PC-3 (cell line): Measurements from ENCODE around the gene FXYD5. TPM values are rescaled to one million over a fixed set of nuclear protein-coding genes. Genes with fewer than 3 reads are reported as not detected.

ENCODE experiments used
- ATAC-seq: fragments of 200-7000 bp; cut with Tn5 transposase; 2 replicates; pipeline ENCODE4 v1.9.1; 2020; ENCODE audit warnings: mild to moderate bottlenecking, moderate library complexity
- BruUV-seq: library from RNA; stranded (reverse); fragments of 400-500 nt; replicated peaks from 2 replicates; lab custom pipeline; 2021; lab: Mats Ljungman, UMichigan
- CTCF ChIA-PET: fragments of 300-600 bp; sonication (Branson Sonifier 250); formaldehyde crosslinking; loops from one replicate; lab custom pipeline; 2022; ENCODE audit warnings: antibody characterized with exemption; lab: Charles Lee
- POLR2A ChIA-PET: fragments of 300-600 bp; sonication (Branson Sonifier 250); formaldehyde crosslinking; loops from one replicate; lab custom pipeline; 2022; ENCODE audit warnings: antibody characterized with exemption; ENCODE audit not compliant: unreplicated experiment; lab: Charles Lee
- DNase-seq: peaks from one replicate; pipeline ENCODE4 v3.0.0-alpha.2; 2015
- H2AFZ ChIP-seq: fragments of 300-600 bp; sonication (generic); 2 replicates; pipeline ENCODE4 v1.6.0; 2016; ENCODE audit warnings: antibody characterized with exemption, low read length
- H3F3A ChIP-seq: fragments of 300-600 bp; sonication (generic); one replicate; pipeline ENCODE4 v1.6.0; 2017; ENCODE audit warnings: antibody characterized with exemption, low read length, control low read depth, mild to moderate bottlenecking; ENCODE audit not compliant: unreplicated experiment
- H3K27ac ChIP-seq: fragments of 300-600 bp; sonication (generic); 2 replicates; pipeline ENCODE4 v1.5.1; 2016; ENCODE audit warnings: mild to moderate bottlenecking, low read length
- H3K27me3 ChIP-seq: fragments of 300-600 bp; sonication (generic); 2 replicates; pipeline ENCODE4 v1.6.1; 2016; ENCODE audit warnings: low read length, mixed read lengths
- H3K36me3 ChIP-seq: fragments of 300-600 bp; sonication (generic); 2 replicates; pipeline ENCODE4 v1.6.1; 2016; ENCODE audit warnings: low read depth, mixed run types, low read length, mixed read lengths
- H3K4me1 ChIP-seq: fragments of 300-600 bp; sonication (generic); 2 replicates; pipeline ENCODE4 v1.5.1; 2016; ENCODE audit warnings: low read length; ENCODE audit not compliant: insufficient read depth
- H3K4me2 ChIP-seq: fragments of 300-600 bp; sonication (generic); 2 replicates; pipeline ENCODE4 v1.6.0; 2016; ENCODE audit warnings: low read length
- H3K4me3 ChIP-seq: fragments of 300-600 bp; sonication (generic); 2 replicates; pipeline ENCODE4 v1.5.1; 2016; ENCODE audit warnings: mild to moderate bottlenecking, low read length, mixed read lengths
- H3K79me2 ChIP-seq: fragments of 300-600 bp; sonication (generic); 2 replicates; pipeline ENCODE4 v1.6.1; 2017; ENCODE audit warnings: low read length, mixed read lengths
- H3K9ac ChIP-seq: fragments of 300-600 bp; sonication (generic); 2 replicates; pipeline ENCODE4 v1.6.0; 2016; ENCODE audit warnings: mild to moderate bottlenecking, low read length
- H3K9me2 ChIP-seq: fragments of 300-600 bp; sonication (generic); replicated peaks from 2 replicates; pipeline ENCODE4 v1.6.1; 2016; ENCODE audit warnings: mixed run types, low read length, mixed read lengths
- H3K9me3 ChIP-seq: fragments of 300-600 bp; sonication (generic); 2 replicates; pipeline ENCODE4 v1.6.1; 2016; ENCODE audit warnings: low read length, mixed read lengths
- H4K20me1 ChIP-seq: fragments of 300-600 bp; sonication (generic); 2 replicates; pipeline ENCODE4 v1.6.1; 2016; ENCODE audit warnings: low read length, mixed read lengths
- EZH2 ChIP-seq: fragments of 300-600 bp; sonication (generic); IDR thresholded peaks from one replicate; pipeline ENCODE4 v1.6.1; 2017; ENCODE audit warnings: antibody characterized with exemption, mild to moderate bottlenecking, low read length; ENCODE audit not compliant: unreplicated experiment
- EZH2phosphoT487 ChIP-seq: fragments of 300-600 bp; sonication (generic); IDR thresholded peaks from 2 replicates; pipeline ENCODE4 v1.6.1; 2018; ENCODE audit warnings: mild to moderate bottlenecking, antibody characterized with exemption, low read length, borderline replicate concordance
- intact Hi-C: fragments of 100-400 bp; cut with micrococcal nuclease; formaldehyde crosslinking; loops from 2 replicates; pipeline ENCODE4 v1.9.0; 2023
- total RNA-seq: library from RNA; depleted of rRNA; stranded (reverse); fragments of >200 nt; gene quantifications from 2 replicates; pipeline ENCODE4 v1.2.3, GENCODE V29; 2014; rRNA removed
- TF ChIP-seq, protein P1 (sequence below): fragments of 300-600 bp; sonication (generic); conservative IDR thresholded peaks from 2 replicates; pipeline ENCODE4 v1.5.1; 2017; ENCODE audit warnings: antibody characterized with exemption, low read depth, mild to moderate bottlenecking, low read length

Gene FXYD5
- total RNA-seq, 1 experiment from 2014 or later, result 123 TPM

- ATAC-seq (no peak), DNase-seq (no peak)
- BruUV-seq, result no TSS peak
- Histone ChIP-seq H3K27me3 (no peaks in the 10 kb centered on the region), H3K9ac (no peak overlapping the region), H4K20me1 (no peaks in the 10 kb centered on the region), H3K36me3 (no peaks in the 10 kb centered on the region), H3K4me1 (peaks cover 11% of the 10 kb centered on the region), H3K9me3 (no peaks in the 10 kb centered on the region), H3F3A (no peaks in the 10 kb centered on the region), H3K79me2 (no peaks in the 10 kb centered on the region), H3K9me2 (no peaks in the 10 kb centered on the region), H3K27ac (no peak overlapping the region), H3K4me2 (no peak overlapping the region), H3K4me3 (no peak overlapping the region), H2AFZ (no peak overlapping the region)
- ChIA-PET CTCF (no interaction called here), POLR2A (no interaction called here)
- TF ChIP-seq, protein P1, sequence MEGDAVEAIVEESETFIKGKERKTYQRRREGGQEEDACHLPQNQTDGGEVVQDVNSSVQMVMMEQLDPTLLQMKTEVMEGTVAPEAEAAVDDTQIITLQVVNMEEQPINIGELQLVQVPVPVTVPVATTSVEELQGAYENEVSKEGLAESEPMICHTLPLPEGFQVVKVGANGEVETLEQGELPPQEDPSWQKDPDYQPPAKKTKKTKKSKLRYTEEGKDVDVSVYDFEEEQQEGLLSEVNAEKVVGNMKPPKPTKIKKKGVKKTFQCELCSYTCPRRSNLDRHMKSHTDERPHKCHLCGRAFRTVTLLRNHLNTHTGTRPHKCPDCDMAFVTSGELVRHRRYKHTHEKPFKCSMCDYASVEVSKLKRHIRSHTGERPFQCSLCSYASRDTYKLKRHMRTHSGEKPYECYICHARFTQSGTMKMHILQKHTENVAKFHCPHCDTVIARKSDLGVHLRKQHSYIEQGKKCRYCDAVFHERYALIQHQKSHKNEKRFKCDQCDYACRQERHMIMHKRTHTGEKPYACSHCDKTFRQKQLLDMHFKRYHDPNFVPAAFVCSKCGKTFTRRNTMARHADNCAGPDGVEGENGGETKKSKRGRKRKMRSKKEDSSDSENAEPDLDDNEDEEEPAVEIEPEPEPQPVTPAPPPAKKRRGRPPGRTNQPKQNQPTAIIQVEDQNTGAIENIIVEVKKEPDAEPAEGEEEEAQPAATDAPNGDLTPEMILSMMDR, result no peak
- TF ChIP-seq EZH2phosphoT487 (no peak), EZH2 (no peak)
- intact Hi-C loops, result no loop called here
Measured at GRCh38 chr19:35217649-35217990, 63.1 kb downstream of the FXYD5 start.

DNA sequence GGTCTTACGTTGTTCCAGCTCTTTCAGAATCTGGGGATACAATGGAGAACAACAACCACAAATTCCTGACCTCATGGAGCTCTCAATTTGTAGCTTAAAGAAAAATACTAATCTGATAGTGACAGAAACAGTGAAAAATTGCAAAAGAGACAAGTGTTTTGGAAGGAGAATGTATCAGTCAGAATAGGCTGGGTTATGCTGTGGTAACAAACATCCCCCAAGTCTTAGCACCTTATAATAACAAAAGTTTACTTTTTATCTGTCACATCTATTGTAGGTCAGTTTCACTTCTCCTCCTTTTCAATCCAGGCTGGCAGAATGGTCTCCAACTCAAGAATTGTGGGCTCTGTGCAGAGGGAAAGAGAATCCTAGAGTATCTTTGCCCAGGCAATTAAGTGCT, 64.5 kb downstream of the FXYD5 start:
- peaks cover 6% of the 10 kb centered on the region for H3K4me1 ChIP-seq
- no peaks in the 10 kb centered on the region for H3K27me3 ChIP-seq
- H3K4me2 ChIP-seq, result no peak overlapping the region
- no peaks in the 10 kb centered on the region for H3K9me2 ChIP-seq
- H3K36me3 ChIP-seq, result no peaks in the 10 kb centered on the region
- H4K20me1 ChIP-seq, result no peaks in the 10 kb centered on the region
- DNase-seq (no peak), ATAC-seq (no peak)
- H3K9ac ChIP-seq, result no peak overlapping the region
- H3K4me3 ChIP-seq, result no peak overlapping the region
- H2AFZ ChIP-seq, result no peak overlapping the region
- H3F3A ChIP-seq, result no peaks in the 10 kb centered on the region
- ChIA-PET POLR2A (no interaction called here), CTCF (no interaction called here)
- H3K79me2 ChIP-seq, result no peaks in the 10 kb centered on the region
- H3K27ac ChIP-seq, result no peak overlapping the region
- no TSS peak for BruUV-seq
- intact Hi-C loops, result no loop called here
- no peaks in the 10 kb centered on the region for H3K9me3 ChIP-seq
- TF ChIP-seq, protein P1, result no peak
- TF ChIP-seq EZH2phosphoT487, result no peak
- no peak for TF ChIP-seq EZH2

Other genes with a start within 250 kb of the FXYD5 start
- 2.3 and 3.5 TPM in 2 replicates for gene ZNF30, start 227.8 kb upstream of the FXYD5 start, total RNA-seq
- 5.8 and 6.3 TPM in 2 replicates for gene ZNF792, start 190.5 kb upstream of the FXYD5 start, total RNA-seq
- gene GRAMD1A, start 154.4 kb upstream of the FXYD5 start, total RNA-seq, result 24.8 and 32.8 TPM in 2 replicates
- 1.7 TPM in 2 replicates for gene SCN1B, start 124.3 kb upstream of the FXYD5 start, total RNA-seq
- gene HPN, start 113.0 kb upstream of the FXYD5 start, total RNA-seq, result 0.18 TPM in 1 of 2 replicates, not detected in the other
- 48.7 and 61.6 TPM in 2 replicates for gene FXYD3, start 38.9 kb upstream of the FXYD5 start, total RNA-seq
- gene LGI4, start 19.7 kb upstream of the FXYD5 start, total RNA-seq, result 0.22 TPM in 1 of 2 replicates, not detected in the other
- not detected in 2 replicates for gene FXYD1, start 15.9 kb upstream of the FXYD5 start, total RNA-seq
- gene FXYD7, start 11.5 kb upstream of the FXYD5 start, total RNA-seq, result not detected in 2 replicates
- not detected in 2 replicates for gene FAM187B, start 74.0 kb downstream of the FXYD5 start, total RNA-seq
- 80.3 and 91.0 TPM in 2 replicates for gene LSR, start 94.3 kb downstream of the FXYD5 start, total RNA-seq
- gene USF2, start 114.2 kb downstream of the FXYD5 start, total RNA-seq, result 102 and 103 TPM in 2 replicates
- not detected in 2 replicates for gene HAMP, start 127.8 kb downstream of the FXYD5 start, total RNA-seq
- not detected in 2 replicates for gene MAG, start 137.4 kb downstream of the FXYD5 start, total RNA-seq
- 0.07 TPM in 1 of 2 replicates, not detected in the other for gene CD22, start 174.5 kb downstream of the FXYD5 start, total RNA-seq
- not detected in 2 replicates for gene FFAR1, start 193.2 kb downstream of the FXYD5 start, total RNA-seq
- gene FFAR3, start 203.7 kb downstream of the FXYD5 start, total RNA-seq, result not detected in 2 replicates
- gene GPR42, start 216.3 kb downstream of the FXYD5 start, total RNA-seq, result not detected in 2 replicates